Effector memory CD4-positive, alpha-beta T cell (primary cell): ENCODE results near the gene PKNOX2.

ENCODE experiments used
- DNase-seq, 3 donors: peaks; one replicate each; pipeline ENCODE4 v3.0.0-alpha.2; 2020
- H3K27ac ChIP-seq: 2 replicates; pipeline ENCODE4 v1.7.0; 2013; ENCODE audit warnings: mild to moderate bottlenecking, low read length, moderate library complexity; ENCODE audit not compliant: insufficient read depth, poor library complexity, severe bottlenecking
- H3K27me3 ChIP-seq: replicated peaks from 2 replicates; pipeline ENCODE4 v1.7.0; 2013; ENCODE audit warnings: mild to moderate bottlenecking, low read length; ENCODE audit not compliant: insufficient read depth, control insufficient read depth, poor library complexity, severe bottlenecking
- H3K36me3 ChIP-seq: 2 replicates; pipeline ENCODE4 v1.7.0; 2013; ENCODE audit warnings: mild to moderate bottlenecking, low read length, moderate library complexity; ENCODE audit not compliant: control insufficient read depth, insufficient read depth
- H3K4me1 ChIP-seq: 2 replicates; pipeline ENCODE4 v1.7.0; 2013; ENCODE audit warnings: low read length, mild to moderate bottlenecking; ENCODE audit not compliant: control insufficient read depth, insufficient read depth, poor library complexity, severe bottlenecking
- H3K4me3 ChIP-seq: 2 replicates; pipeline ENCODE4 v1.7.0; 2013; ENCODE audit warnings: low read length, low read depth, mild to moderate bottlenecking; ENCODE audit not compliant: insufficient read depth, poor library complexity, severe bottlenecking
- H3K9me3 ChIP-seq: 2 replicates; pipeline ENCODE4 v1.7.0; 2013; ENCODE audit warnings: mild to moderate bottlenecking, low read length, moderate library complexity; ENCODE audit not compliant: control insufficient read depth

Gene PKNOX2

DNA sequence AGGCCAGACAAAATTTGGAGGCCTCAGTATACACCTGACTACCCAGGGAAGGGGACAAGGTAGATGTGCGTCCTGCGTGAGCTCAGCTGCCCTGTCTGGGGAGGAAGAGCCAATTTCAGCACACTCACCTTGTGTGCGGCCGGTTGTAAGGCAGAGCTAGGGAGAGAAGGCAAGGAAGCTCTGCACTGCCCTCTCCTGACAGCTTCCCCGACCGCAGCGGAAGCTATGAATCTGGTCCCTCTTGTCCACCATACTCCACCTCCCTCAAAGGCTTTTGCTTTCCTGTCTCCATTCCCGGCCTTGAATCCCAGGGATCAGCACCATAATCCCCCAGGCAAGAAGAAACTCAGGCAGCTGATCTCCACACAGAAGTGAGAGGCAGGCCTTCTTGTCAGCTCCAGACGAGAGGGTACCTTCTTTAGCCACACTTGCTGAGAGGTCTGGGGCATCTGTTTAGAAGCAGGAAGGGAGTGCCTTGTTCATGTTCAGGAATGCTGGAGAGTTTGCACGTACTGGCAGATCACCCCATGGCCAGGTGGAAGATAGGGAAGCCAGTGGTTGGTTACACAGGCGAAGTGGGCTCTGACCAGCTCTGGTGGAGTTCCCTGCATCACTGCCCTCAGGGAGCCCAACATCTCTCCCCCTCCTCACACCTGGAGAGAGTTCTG lies 269.0 kb downstream of the PKNOX2 start:
- Histone ChIP-seq H3K36me3 (no peaks in the 10 kb centered on the region), H3K27ac (no peak overlapping the region), H3K27me3 (no peaks in the 10 kb centered on the region), H3K4me3 (no peak overlapping the region), H3K4me1 (no peaks in the 10 kb centered on the region), H3K9me3 (no peaks in the 10 kb centered on the region)
- no peak for DNase-seq

DNA sequence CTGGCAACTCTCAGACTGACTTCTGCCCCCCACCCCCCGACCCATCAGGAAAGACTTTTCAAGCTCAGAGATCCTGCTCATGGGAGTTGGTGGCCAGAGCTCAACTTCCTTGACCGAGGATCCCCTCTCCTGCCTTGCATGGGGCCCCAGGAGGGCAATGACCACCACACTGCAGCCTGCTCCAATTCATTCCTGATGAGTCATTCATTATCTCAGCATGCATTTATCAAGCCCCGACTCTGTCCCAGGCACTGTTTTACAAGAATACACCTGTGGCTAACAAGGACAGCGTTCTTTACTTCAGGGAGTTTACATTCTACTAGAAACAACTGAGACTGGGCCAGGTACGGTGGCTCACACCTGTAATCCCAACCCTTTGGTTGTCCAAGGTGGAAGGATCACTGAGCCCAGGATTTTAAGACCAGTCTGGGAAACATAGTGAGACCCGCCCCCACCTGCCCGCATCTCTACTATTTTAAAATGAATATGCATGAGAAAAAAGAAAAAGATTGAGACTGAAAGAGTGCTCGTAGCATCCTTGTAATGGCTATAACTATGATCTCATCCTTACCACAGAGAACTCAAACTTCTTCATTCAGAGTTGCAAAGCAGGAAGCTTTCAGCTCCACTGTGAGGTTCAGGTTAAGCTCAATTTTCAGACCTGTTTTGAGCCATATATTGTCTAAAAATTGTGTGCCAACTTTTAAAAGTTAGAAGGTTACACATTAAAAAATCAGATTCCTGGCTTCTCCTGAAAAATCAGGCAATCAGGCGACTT lies 271.1 kb downstream of the PKNOX2 start:
- Histone ChIP-seq H3K36me3 (no peaks in the 10 kb centered on the region), H3K27me3 (no peaks in the 10 kb centered on the region), H3K4me1 (no peaks in the 10 kb centered on the region), H3K4me3 (no peak overlapping the region), H3K9me3 (no peaks in the 10 kb centered on the region), H3K27ac (no peak overlapping the region)
- no peak for DNase-seq

- DNase-seq = no peak
- Histone ChIP-seq H3K4me1 (no peaks in the 10 kb centered on the region), H3K27ac (no peak overlapping the region), H3K9me3 (no peaks in the 10 kb centered on the region), H3K36me3 (no peaks in the 10 kb centered on the region), H3K4me3 (no peak overlapping the region), H3K27me3 (peaks cover 6% of the 10 kb centered on the region)
Measured at GRCh38 chr11:125441648-125442410, 277.3 kb downstream of the PKNOX2 start.

DNA sequence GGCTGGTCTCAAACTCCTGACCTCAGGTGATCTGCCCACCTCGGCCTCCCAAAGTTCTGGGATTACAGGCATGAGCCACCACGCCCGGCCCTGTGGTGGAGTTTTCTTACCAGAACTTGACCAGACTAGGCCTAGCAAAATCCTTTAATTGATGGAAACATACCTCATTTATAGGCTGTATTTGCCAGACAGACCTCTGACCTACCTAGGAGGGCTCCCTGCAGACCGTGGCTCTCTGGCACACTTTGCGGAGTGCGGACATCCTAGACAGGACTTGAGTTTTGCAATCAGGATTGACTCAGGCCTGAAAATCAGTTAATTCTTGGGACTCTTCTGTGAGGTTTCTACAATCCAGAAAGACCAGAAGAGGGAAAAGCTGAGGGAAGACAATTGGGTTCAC lies 278.4 kb downstream of the PKNOX2 start:
- H3K27me3 ChIP-seq = peaks cover 6% of the 10 kb centered on the region
- H3K36me3 ChIP-seq = no peaks in the 10 kb centered on the region
- DNase-seq = no peak
- H3K4me3 ChIP-seq = no peak overlapping the region
- H3K27ac ChIP-seq = no peak overlapping the region
- no peaks in the 10 kb centered on the region for H3K9me3 ChIP-seq
- no peaks in the 10 kb centered on the region for H3K4me1 ChIP-seq

DNA sequence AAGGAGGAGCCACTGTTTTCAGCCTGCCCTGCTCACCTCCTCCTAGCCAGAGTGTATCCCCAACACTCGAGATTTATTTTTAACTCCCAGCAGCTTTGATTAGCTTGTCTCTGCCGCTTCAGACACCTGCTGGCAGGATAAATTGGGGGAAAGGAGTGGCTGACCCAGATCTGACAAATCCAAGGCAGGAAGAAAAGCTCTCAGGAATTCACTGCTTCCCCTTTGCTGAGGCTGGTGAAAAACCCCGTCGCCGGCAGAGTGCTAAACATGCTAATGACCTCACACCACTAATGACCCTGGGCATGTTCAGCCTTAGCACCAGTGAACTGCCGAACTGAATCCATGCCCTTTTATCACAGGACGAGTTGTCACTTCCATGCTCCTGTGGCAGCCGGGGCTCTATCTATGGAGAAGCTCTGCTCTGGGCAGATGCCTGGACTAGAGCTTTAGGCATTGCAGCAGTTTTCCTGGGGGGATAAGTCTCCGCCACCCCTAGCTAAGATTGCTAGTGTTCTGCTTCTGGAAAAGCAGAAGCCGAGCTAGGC lies 279.3 kb downstream of the PKNOX2 start:
- no peak overlapping the region for H3K4me3 ChIP-seq
- H3K27me3 ChIP-seq = peaks cover 6% of the 10 kb centered on the region
- no peak overlapping the region for H3K27ac ChIP-seq
- H3K36me3 ChIP-seq = no peaks in the 10 kb centered on the region
- DNase-seq = no peak
- H3K4me1 ChIP-seq = no peaks in the 10 kb centered on the region
- no peaks in the 10 kb centered on the region for H3K9me3 ChIP-seq

DNA sequence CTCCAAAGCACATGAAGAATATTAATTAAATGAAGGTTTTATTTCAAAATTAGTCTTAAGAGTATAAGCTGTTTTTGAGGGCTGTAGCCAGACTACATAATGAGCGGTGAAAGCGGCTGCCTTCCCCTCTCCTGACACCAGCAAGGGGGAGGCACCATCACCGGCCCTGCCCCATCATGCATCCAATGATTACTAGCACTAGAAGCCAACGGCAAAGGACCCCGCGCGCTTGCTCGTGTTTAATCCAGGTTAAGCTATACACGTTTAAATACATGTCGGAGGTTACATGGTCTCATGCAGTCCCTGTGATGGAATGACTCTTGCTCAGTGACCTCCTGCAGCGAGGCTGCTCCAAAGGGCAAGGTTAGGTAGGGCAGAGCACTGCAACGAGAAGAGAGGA lies 281.2 kb downstream of the PKNOX2 start:
- Histone ChIP-seq H3K4me3 (no peak overlapping the region), H3K9me3 (no peaks in the 10 kb centered on the region), H3K27ac (no peak overlapping the region), H3K36me3 (no peaks in the 10 kb centered on the region), H3K4me1 (no peaks in the 10 kb centered on the region), H3K27me3 (peaks cover 6% of the 10 kb centered on the region)
- DNase-seq = no peak

GRCh38 chr11:125446279-125446678 lies 281.7 kb downstream of the PKNOX2 start:
- Histone ChIP-seq H3K27ac (no peak overlapping the region), H3K36me3 (no peaks in the 10 kb centered on the region), H3K4me1 (no peaks in the 10 kb centered on the region), H3K9me3 (no peaks in the 10 kb centered on the region), H3K27me3 (peaks cover 6% of the 10 kb centered on the region), H3K4me3 (no peak overlapping the region)
- DNase-seq = no peak

- Histone ChIP-seq H3K27me3 (peaks cover 6% of the 10 kb centered on the region), H3K4me1 (no peaks in the 10 kb centered on the region), H3K4me3 (no peak overlapping the region), H3K9me3 (no peaks in the 10 kb centered on the region), H3K36me3 (no peaks in the 10 kb centered on the region), H3K27ac (no peak overlapping the region)
- no peak for DNase-seq
Measured at GRCh38 chr11:125447721-125448120, 283.2 kb downstream of the PKNOX2 start.

GRCh38 chr11:125448136-125448535 lies 283.6 kb downstream of the PKNOX2 start:
- no peaks in the 10 kb centered on the region for H3K4me1 ChIP-seq
- no peaks in the 10 kb centered on the region for H3K9me3 ChIP-seq
- H3K27ac ChIP-seq = no peak overlapping the region
- no peaks in the 10 kb centered on the region for H3K36me3 ChIP-seq
- H3K4me3 ChIP-seq = no peak overlapping the region
- peaks cover 6% of the 10 kb centered on the region for H3K27me3 ChIP-seq
- no peak for DNase-seq

DNA sequence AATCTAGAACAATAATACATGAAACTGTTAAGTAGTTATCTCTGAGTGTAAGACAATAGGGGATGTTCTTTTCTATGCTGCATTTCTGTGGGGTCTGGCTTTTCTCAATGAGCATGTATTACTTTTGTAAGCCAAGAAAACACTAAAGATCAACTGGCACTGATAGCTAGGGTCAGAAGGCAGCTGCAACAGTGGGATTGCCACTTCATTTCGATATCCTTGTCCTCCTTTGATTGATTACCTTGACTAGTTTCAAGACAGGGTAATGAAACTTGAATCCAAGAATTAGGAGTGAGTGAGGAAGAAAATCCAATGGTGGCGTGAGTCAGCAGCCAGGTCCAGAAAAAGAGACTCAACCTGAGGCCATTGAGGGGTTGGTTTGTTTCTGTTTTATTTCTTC lies 285.0 kb downstream of the PKNOX2 start:
- Histone ChIP-seq H3K4me3 (no peak overlapping the region), H3K36me3 (no peaks in the 10 kb centered on the region)

More for the DNA sequence above, 285.0 kb downstream of the PKNOX2 start:
- Histone ChIP-seq H3K4me1 (no peaks in the 10 kb centered on the region), H3K27me3 (no peaks in the 10 kb centered on the region), H3K27ac (no peak overlapping the region), H3K9me3 (no peaks in the 10 kb centered on the region)
- DNase-seq = no peak
